ENCODE measurements around the gene ZBTB25.
A peak's percentile ranks its signal among the peaks of the same experiment; 100 is the strongest.

Gene ZBTB25

DNA sequence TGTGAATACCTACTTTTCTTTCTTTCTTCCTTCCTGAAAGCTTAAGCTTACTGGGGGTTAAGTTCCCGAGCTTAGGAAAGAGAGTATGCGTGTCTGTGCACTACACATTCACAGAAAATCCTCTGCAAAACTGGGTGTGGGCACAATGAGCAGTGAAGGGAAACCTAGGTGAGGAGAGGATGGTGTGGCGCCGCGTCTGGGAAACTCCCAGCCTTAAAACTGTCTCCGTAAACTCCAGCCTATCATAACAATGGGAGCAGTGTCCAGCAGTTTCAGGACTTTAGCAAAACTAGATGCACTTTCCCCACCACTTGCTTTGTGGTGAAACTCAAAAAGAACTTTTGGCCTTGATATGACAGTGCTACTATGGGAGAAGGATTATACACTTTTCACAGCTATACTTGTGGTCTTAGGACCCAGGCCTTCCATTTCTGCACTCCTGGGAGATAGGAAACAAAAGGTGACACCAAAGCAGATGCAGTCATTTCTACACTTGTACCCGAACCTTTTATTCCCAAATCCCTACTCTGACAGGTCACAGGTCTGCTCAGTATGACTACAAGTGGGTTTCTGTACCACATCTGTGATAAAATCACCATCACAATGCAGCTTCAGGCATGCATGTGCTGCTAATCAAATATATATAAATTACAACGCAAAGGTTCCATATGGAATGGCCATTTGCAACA lies 27.9 kb downstream of the ZBTB25 start:
- no peak for DNase-seq

DNA sequence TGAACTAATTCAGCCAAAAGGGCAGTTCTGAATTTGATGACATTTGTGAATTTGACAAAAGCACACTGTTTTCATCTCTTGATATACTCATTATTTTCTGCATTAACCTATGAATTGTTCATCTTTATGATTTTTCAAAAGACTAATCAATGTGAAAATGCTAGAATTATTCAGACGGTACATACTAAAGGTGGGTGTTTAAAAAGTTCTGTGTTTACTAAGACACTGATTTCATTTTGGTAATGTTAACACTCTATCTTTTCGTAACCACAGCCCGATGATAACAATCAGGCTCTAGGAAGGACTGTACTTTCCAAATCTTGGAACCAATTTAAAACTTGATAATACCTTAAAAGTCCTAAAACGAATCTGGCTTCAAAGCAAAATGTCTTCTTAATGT lies 28.9 kb downstream of the ZBTB25 start:
- no peak for DNase-seq

DNA sequence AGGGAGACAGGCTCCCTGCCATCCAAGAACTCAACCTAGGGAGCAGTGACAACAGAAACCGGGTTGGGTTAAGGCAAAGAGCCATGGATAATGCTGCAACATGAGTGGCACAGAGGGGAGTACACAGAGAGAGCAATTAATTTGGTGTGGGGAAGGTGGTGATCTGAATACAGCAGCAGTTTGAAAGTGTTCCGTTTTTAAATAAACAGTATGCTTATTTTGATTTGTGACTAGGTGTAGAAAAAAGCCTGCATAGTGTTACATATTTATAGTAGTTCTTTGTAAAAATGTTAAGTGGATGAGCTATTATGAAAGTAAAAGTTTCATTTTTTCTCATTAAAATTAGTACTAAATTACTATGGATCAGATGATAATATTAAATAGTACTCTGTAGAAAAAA lies 29.6 kb downstream of the ZBTB25 start:
- no peak for DNase-seq

DNA sequence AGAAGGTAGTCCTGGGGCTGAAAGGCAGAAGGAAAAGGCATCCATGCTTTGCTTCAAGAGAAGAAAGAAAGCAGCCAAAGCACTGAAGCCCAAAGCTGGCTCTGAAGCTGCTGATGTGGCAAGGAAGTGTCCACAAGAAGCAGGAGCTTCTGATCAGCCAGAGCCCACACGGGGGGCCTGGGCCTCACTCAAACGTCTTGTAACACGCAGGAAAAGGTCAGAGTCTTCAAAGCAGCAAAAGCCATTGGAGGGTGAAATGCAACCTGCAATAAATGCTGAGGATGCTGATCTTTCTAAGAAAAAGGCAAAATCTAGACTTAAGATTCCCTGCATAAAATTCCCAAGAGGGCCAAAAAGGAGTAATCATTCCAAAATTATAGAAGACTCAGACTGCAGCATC lies 35.2 kb downstream of the ZBTB25 start:
- no peak for DNase-seq

DNA sequence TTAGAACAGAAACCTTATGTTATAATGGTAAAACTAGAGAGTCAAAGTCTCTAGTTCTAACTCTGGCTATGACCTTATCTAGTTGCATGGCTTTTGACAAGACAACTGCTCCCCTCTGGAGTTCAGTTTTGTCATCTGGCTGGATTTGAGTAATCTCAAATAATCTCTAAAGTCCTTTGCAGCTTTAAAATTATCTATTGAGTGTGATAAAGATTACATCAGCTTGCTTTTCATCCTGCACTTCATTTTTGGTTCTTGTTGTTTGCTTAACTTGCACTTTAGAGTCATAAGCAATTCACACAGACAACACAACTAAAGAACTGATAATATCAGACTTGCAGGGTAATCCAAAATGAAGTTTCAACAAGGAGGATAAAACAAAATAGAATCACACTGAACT lies 36.1 kb downstream of the ZBTB25 start:
- DNase-seq, result no peak

DNA sequence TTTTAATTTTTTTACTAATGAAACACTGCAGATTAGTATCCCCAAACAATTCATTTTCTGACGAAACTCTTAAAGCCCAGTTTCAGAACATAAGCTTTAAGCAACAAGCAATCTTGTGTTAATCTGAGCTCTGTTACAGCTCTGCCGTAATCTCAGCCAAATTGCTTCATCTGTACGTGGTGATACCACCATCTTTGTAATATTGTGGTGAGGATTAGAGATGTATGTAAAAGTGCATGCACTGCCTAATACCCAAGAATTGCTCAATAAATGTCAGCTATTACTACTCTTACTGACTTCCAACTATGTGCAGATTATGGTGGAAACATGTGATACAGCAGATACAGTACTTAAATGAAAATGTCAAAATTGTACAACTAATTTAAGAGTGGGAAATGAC lies 36.5 kb downstream of the ZBTB25 start:
- DNase-seq, result no peak

DNA sequence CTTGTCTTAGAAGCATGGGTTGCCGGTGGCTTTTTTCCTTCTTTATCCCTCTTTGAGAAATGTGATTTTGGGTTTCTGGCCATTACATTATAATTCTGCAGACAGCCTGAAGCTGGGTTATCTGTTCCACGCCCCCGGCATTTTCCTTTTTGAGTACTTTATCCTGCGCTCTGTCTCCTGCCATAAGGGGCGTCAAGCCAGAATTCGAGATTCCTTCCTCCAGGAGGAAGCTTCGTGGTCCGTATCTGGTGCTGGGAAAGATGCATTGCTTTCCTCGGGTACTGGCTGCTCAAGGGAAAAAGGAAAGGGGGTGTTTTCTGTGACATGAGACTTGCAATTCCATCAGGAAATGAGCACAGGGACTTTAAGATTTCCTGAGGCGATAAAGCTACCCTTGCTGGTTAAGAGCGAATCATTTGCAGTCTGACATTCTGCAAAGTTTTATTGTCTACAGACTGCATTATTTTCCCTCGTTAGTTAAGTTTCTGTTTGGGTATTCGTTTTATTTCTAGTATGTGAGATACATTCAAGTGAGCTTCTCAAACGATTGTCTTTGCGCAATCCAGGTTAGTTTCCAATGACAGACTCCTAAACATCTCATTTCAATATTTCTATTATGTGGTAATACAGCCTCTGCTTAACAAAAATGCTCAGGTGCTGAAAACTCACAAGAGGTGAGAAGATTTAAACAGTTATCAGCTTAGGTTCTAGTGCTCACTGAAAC lies 37.6 kb downstream of the ZBTB25 start:
- no peak for DNase-seq

DNA sequence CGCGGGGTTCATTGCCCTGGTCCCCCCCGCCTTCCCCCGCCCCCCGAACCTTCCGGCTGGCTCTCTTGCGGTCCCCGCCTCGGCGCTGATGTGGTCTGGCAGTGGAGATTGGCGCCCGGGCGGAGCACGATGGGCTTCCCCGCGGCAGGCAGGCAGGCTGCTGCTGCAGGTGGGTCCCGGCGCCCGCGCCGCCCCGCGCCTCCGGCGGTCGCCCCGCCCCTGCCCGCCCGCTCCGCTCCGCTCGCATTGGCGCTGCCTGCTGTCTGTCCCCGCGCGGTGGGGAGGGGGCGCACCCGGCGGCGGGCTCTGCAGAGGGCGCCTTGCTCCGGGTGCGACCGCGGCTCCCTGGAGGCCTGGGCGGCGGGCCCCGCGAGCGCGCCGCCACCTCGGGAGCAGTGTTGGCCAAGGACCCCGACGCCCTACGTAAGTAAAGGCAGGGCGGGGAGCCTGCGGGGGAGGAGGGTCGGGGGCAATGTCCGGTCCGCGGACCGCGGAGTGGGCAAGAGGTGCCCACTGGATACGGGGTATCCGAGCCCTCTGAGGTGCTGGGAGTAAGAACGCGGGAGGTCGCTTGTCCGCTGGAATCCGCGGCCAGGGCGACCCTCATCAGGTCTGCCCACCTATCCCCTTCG lies 38.3 kb downstream of the ZBTB25 start, which contains the start of gene AKAP5:
Gene AKAP5 (plus strand): TSS at position 309 of the 632 bp plus-strand sequence. CDS start 2,896 bp downstream, outside the sequence.
- peak; percentile 63 for DNase-seq

DNA sequence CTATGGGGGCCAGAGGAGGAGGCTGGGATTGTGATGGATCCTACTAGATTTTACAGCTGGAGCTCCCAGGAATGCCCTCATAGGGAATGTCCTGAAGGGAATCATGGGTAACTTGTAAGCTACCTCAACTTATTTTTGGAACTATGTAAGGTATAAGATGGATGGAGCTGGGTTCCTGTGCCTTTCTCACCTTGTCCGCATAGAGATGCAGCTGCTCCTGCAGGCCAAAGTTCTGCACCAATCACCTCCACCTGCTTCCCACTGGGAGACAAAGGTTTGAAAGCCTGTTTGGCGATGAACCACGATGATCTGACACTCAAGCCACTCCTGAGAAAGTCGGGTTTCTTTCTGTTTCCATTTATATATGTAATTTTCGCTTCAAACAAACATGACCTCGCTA lies 39.0 kb downstream of the ZBTB25 start:
- DNase-seq, result no peak

DNA sequence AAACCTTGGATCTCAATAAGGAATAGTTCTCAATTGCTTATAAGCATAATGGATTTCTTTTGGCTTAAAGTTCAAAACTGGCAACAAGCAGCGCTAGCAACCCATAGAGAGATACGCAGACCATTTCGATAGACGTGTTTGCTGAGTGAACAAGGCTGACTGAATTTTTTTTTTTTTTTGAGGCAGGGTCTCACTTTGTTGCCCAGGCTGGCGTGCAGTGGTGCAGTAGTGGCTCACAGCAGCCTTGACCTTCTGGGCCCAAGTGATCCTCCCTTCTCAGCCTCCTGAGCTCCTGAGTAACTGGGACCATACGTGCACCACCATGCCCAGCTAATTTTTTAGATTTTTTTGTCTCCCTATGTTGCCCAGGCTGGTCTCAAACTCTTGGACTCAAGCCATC lies 39.8 kb downstream of the ZBTB25 start:
- no peak for DNase-seq

DNA sequence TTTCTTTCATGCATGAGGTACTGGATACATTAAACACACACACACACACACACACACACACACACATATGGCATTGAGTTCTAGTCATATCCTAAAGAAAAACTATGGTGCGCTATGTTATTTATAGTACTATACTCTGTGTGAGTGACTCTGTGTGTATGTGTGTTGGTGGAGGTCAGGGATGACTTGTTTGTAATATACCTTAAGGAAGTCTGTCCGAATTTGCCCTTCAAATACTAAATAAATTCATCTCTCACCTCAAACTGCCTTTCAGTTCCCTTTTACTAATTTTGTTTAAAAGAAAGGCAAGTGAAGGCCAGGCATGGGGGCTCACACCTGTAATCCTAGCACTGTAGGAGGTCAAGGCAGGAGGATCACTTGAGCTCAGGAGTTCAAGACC lies 40.4 kb downstream of the ZBTB25 start:
- no peak for DNase-seq

DNA sequence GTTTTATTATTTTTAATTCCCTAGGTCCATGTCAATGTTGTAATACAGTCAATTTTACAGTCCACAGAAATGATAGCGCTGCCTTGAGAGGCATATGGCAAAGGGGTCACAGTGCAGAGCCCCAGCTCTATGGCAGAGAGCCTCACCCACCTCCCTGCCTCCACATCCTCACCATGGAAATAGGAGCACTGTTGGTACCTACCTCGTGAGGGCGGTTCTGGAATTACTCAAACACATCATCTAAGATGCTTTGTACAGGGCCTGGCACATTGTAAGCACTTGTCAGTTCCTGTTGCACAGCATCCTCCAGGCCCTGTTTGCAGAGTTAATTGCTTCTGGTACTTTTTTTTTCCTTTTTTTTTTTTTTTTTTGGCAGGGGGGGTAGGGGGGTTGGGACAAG lies 42.4 kb downstream of the ZBTB25 start:
- DNase-seq, result no peak

DNA sequence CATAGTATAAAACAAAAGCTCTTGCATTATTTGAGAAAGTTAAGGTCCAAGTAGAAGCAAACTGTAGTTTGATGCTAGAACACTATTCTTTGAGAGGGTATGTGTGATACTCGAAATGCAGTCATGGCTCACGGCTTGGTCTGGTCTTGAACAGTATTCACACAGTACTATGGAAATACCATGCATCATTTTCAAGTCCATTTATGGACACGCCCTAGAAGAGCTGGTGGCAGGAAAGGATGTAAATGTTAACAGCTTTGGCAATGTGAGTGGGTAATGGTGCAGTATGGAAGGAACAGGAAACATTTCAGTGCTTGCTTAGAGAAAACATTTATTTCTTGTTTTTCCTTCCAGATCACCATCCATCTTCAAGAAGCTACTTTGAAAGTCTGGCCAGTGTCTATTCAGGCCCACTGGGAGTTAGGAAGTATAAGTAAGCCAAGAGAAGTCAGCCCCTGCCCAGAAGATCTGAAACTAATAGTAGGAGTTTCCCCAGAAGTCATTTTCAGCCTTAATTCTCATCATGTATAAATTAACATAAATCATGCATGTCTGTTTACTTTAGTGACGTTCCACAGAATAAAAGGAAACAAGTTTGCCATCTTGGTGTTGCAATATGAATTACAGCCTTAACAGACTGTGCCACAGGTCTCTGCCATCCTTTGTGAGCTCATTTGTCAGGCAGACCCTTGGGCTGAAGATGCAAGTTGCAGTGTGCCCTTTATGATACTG lies 44.1 kb downstream of the ZBTB25 start:
- DNase-seq, result no peak

DNA sequence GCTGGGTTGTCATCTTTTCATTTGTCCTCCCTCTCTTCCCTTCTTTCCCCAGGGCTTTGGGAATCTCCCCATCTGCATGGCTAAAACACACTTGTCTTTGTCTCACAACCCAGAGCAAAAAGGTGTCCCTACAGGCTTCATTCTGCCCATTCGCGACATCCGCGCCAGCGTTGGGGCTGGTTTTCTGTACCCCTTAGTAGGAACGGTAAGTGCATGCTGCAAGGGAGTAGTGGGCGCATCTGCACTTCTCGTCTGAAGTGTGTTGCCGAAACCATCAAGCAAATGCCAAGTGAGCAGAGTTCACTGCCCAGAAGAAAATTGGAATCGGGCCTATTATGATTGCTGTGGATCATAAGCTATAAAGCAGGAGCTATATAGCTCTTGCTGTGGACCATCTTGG lies 49.0 kb downstream of the ZBTB25 start:
- no peak for DNase-seq

DNA sequence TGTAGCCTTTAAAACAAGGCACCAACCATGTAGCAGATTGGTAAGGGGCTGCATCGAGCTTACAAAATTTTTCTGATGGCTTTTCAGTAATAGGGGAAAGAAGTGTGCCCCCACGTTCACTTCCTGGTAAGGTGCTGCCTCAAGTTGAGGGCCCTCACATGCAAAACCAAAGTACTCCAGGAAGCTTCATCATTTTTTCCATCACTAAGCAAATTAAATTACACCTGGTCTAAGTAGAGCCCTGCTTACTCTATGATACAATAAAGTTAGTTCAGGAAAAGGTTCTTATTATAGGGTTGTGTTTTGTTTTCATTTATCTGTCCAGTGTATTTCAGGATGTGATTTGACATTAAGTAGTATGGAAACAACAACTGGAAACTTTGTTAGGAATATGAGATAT lies 53.4 kb downstream of the ZBTB25 start:
- no peak for DNase-seq

DNA sequence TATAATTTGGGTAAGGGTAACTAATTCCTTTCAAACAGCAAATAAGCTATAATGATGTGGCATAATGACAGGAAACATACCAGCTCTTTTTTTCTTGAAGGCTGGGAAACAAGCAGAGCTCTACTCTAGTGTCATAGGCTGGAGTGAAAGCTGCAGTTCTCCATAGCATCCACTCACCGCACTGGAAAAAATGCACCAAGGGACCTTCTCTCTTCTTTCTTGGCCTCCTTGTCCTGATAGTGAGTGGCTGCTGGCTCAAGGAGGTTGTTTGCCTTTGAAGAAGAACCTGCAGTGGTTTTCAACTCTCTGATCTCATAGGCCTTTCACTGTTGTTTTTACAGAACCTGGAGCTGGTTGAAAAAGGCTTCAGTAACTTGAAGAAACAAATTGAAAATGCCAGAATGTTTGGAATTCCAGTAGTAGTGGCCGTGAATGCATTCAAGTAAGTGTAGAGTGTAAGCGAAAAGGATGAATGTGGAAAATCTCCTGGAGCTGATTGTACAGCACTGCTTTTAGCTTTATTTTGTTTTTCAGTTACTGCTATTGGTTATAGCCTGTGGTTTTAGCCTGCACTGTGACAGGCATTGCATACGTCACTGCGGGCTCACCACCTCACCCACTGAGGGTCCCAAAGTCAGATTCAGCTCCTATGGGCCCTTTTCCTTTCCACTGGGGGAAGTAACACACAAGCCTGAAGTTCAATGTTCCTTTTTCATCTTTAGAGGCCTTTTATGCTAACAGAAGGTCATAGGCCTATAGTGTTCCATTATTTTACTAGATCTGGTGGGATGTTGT lies 55.6 kb downstream of the ZBTB25 start:
- no peak for DNase-seq

DNA sequence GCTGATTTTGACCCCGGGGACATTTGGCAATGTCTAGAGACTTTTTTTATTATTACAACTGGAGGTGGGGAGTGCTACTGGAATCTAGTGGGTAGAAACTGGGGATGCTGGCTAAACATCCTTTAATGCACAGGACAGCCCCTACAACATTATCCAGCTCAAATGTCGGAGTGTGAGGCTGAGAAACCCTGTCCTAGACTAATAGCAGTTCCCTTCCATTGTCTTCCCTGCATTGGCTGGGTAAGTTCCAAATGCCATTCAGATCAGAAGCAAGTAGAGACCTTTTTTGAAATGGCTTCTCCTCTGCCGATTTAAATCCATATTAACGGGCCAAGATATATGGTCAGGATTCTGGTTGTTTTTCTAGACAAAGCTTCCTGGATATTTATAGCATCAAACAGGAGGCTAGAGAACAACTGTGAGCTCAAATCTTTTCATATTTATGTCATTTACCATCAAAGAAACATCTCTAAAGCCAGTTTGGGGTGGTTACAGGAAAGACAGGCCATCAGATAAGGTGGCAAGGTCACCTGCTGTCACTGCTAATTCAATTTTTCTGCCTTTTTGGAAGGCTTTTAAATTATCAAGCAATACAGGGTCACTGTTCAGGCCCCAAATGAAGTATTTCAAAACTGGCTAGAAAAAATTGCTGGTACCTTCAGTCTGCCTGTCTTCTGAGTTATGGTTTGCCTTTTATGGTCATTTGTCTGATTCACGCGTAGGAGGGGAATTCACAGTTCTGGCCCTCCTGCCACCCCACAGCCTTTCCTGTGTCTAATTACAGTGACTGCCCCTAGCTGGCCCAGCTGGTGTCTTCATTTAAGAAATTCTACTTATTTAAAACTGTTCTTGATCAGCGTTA lies 58.4 kb downstream of the ZBTB25 start:
- DNase-seq, result peak; percentile 16

DNA sequence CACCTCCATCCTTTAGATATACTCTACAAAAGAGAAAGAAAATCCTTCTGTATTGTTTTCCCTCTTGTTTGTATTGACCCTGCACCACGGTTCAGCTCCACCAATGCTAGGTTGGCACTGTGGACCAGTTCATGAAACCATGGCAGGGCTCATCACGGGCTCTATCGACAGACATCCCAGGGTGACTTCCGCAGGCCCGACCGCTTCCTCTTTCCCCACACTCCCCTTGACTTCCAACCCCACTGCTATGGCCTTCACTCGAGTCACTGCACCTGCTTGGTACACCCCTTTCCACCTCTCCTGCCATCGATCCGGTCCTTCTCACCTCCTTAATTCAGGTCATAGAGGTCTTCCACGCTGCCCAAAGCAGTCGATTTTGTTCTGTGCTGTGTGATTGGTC lies 59.5 kb downstream of the ZBTB25 start:
- DNase-seq, result no peak

DNA sequence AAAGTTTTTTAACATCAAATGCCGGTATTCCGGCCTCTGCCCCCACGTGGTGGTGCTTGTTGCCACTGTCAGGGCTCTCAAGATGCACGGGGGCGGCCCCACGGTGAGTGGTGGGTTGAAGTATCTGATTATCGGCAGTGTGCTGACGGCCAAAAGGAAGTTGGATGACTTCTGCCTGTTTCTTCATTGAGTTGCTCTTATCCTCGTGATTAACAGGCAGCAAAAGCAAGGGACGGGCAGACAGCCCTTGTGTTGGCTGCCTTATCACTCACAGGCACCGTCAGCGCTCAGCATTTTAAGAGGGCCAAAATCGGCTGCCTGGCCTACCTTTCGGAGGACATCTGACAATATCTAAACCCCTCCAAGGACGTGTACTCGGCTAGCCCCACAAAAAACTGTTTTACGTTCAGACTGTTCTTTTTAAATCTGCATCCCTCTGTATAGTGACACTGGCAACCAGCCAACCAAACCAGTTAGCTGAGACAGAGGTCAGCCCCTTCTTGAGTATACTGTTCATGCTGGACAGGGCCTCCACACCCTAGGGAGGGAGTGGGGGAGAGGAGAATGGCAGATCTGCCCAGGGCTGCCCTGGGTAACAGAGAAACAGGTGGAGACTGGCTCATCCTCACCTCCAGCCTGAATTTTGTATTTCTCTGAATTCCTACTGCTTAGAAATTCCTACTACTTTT lies 61.2 kb downstream of the ZBTB25 start:
- no peak for DNase-seq

DNA sequence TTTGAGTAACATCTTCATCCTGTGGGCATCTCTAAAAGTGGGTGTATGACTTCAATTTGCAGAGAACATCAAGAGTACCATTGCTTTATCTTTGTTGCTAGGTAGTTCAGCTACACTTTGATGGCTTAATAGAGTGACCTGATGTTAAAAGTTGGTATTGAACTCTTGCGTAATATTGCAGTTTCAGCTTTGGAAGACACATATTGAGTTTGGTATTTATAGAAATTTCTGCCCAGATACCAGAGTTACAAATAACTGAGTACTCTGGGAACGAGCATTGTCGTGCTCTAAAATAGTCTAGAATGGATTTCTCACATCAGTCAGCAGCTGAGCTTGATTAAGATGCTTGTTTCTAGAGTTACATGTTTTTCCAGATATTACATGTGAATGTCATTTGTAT lies 63.1 kb downstream of the ZBTB25 start:
- no peak for DNase-seq

DNA sequence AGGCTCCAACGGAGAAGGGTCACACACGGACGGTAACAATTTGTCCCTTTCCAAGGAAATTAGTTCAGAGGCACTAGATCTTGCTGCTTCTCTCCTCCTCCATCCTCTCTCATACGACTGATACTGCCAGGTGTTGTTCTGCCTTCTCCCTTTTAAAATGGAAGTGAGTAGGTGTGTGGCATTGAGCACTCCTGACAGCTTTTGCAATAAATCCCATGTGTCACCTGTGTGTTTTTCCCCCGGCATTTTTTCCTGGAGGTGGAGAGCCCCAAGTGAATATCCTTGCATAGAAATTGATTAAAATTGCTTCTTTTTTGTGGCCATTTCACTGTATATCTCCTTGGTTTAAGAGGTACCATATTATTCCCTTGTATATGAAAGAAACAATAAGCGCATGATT lies 64.5 kb downstream of the ZBTB25 start:
- no peak for DNase-seq

All from central memory CD4-positive, alpha-beta T cell (primary cell).